ENCODE measurements around the gene FITM1.

- TF ChIP-seq EZH2 (IDR thresholded peaks at IDR 0.05; ENCODE audit: borderline replicate concordance, low read length) (no peak), CTCF (IDR thresholded peaks at IDR 0.05; ENCODE audit: low read length) (no peak)
Measured at GRCh38 chr14:24084440-24084839, 46.0 kb upstream of the FITM1 start.
